Tibial artery (tissue), 4 donors: ENCODE measurements around the gene CREB3L2.

Experiments used
- DNase-seq, 2 donors: peaks; one replicate each; pipeline ENCODE4 v3.0.0-alpha.2; 2019
- H3K27ac ChIP-seq, 2 donors: fragments of 200-600 bp; sonication (generic) in 1 of 2; 1 replicate in 1 of 2; 2 replicates in 1 of 2; pipeline ENCODE4 v1.5.1; 2018 to 2019; ENCODE audit warnings: mild to moderate bottlenecking in 1 of 2
- H3K27me3 ChIP-seq, 2 donors: fragments of 200-600 bp; sonication (generic) in 1 of 2; one replicate each; pipeline versions ENCODE4 v1.5.1 to v1.6.0; 2016 to 2019
- H3K36me3 ChIP-seq, 3 donors: fragments of 200-600 bp; sonication (generic) in 2 of 3; one replicate each; pipeline ENCODE4 v1.5.1; 2016 to 2019; ENCODE audit warnings: mild to moderate bottlenecking in 2 of 3
- H3K4me1 ChIP-seq, 4 donors: fragments of 200-600 bp; sonication (generic) in 2 of 4; 1 replicate in 3 of 4; 2 replicates in 1 of 4; pipeline ENCODE4 v1.5.1; 2016 to 2019
- H3K4me3 ChIP-seq, 2 donors: fragments of 200-600 bp; sonication (generic) in 1 of 2; 1 replicate in 1 of 2; 2 replicates in 1 of 2; pipeline ENCODE4 v1.5.1; 2018 to 2019; ENCODE audit warnings: mild to moderate bottlenecking in 2 of 2
- H3K9me3 ChIP-seq, 3 donors: fragments of 200-600 bp; sonication (generic) in 1 of 3; one replicate each; pipeline ENCODE4 v1.5.1; 2016 to 2019
- intact Hi-C: fragments of 100-400 bp; cut with DNase I; formaldehyde crosslinking; loops from one replicate; pipeline ENCODE4 v1.15.0; 2023; ENCODE audit warnings: low total_unique reads
- TF ChIP-seq, protein P1 (sequence below), 2 experiments: fragments of 200-600 bp in 1 of 2; fragments of 450-650 bp in 1 of 2; IDR thresholded peaks; one replicate each; pipeline ENCODE4 v1.5.1; 2017 to 2019; ENCODE audit warnings: antibody characterized with exemption in 2 of 2, mild to moderate bottlenecking in 1 of 2, moderate library complexity in 1 of 2

Gene CREB3L2

GRCh38 chr7:137987563-137987962 lies 14.3 kb downstream of the CREB3L2 start:
- peak in 1 of 2 donors; percentile 7 for DNase-seq
- Histone ChIP-seq H3K27me3 (no peaks in the 10 kb centered on the region), H3K27ac (peak overlapping the region; percentile 86 to 96), H3K9me3 (no peaks in the 10 kb centered on the region), H3K4me1 (peaks cover 7 to 99% (median 84%) of the 10 kb centered on the region in 4 donors), H3K4me3 (no peak overlapping the region), H3K36me3 (no peaks in the 10 kb centered on the region)
- TF ChIP-seq, protein P1, sequence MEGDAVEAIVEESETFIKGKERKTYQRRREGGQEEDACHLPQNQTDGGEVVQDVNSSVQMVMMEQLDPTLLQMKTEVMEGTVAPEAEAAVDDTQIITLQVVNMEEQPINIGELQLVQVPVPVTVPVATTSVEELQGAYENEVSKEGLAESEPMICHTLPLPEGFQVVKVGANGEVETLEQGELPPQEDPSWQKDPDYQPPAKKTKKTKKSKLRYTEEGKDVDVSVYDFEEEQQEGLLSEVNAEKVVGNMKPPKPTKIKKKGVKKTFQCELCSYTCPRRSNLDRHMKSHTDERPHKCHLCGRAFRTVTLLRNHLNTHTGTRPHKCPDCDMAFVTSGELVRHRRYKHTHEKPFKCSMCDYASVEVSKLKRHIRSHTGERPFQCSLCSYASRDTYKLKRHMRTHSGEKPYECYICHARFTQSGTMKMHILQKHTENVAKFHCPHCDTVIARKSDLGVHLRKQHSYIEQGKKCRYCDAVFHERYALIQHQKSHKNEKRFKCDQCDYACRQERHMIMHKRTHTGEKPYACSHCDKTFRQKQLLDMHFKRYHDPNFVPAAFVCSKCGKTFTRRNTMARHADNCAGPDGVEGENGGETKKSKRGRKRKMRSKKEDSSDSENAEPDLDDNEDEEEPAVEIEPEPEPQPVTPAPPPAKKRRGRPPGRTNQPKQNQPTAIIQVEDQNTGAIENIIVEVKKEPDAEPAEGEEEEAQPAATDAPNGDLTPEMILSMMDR (IDR thresholded peaks at IDR 0.05) = no peak
- intact Hi-C loops = no loop called here

- Histone ChIP-seq H3K9me3 (no peaks in the 10 kb centered on the region), H3K4me3 (peak overlapping the region in 1 of 2 donors; percentile 10), H3K27me3 (no peaks in the 10 kb centered on the region), H3K4me1 (peaks cover 7 to 99% (median 85%) of the 10 kb centered on the region in 4 donors), H3K27ac (peak overlapping the region; percentile 86 to 96), H3K36me3 (no peaks in the 10 kb centered on the region)
- DNase-seq = no peak
- TF ChIP-seq, protein P1 (IDR thresholded peaks at IDR 0.05) = no peak
- intact Hi-C loops = no loop called here
These were observed 14.9 kb downstream of the CREB3L2 start for GRCh38 chr7:137987018-137987349.

DNA sequence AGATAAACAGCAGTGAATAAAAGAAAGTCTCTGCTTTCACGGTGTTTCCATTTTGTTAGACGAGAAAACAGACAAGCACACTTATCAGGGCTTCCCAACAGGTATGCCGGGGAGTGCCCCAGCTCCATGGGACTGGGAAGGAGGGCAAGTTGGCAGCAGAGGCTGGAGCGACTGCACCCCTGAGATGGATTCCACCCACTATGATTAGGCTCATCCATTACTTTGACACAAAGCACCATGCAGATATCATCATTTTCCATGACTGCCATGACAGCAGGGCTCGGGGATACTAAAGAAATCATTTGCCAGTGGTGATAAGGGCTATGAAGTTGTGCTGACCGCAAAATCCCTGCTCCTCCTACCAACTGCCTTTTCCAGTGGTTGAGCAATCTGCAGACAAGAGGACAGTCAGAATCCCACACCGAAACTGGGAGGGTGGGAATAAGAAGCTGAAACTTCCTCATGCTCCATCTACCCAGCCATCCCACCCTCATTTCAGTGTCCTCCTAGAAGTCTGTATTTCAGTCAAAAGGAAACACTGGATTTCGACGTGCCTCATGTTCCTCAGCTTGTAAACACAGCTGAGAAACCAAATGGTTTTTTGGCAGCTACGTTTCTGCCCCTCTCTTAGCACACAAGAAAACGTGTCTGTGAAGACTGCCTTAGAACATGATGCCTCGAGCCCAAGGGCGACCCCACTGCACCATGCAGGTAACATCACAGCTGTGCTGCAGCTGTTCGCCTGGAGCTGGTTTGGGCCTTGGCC lies 15.5 kb downstream of the CREB3L2 start:
- Histone ChIP-seq H3K27ac (peak overlapping the region; percentile 86 to 96), H3K9me3 (no peaks in the 10 kb centered on the region), H3K36me3 (no peaks in the 10 kb centered on the region), H3K4me3 (peak overlapping the region in 1 of 2 donors; percentile 10), H3K27me3 (no peaks in the 10 kb centered on the region), H3K4me1 (peaks cover 7 to 99% (median 88%) of the 10 kb centered on the region in 4 donors)
- DNase-seq = peak in 1 of 2 donors; percentile 72
- intact Hi-C loops = no loop called here
- TF ChIP-seq, protein P1 (IDR thresholded peaks at IDR 0.05) = no peak

- TF ChIP-seq, protein P1 (IDR thresholded peaks at IDR 0.05) = no peak
- no peak overlapping the region for H3K4me3 ChIP-seq
- peak overlapping the region; percentile 86 to 96 for H3K27ac ChIP-seq
- intact Hi-C loops = no loop called here
- no peaks in the 10 kb centered on the region for H3K27me3 ChIP-seq
- H3K9me3 ChIP-seq = no peaks in the 10 kb centered on the region
- DNase-seq = no peak
- H3K4me1 ChIP-seq = peaks cover 7 to 100% (median 91%) of the 10 kb centered on the region in 4 donors
- no peaks in the 10 kb centered on the region for H3K36me3 ChIP-seq
These were observed 16.0 kb downstream of the CREB3L2 start for GRCh38 chr7:137985897-137986251.

GRCh38 chr7:137985253-137985896 lies 16.5 kb downstream of the CREB3L2 start:
- no peak overlapping the region for H3K4me3 ChIP-seq
- TF ChIP-seq, protein P1 (IDR thresholded peaks at IDR 0.05) = no peak
- peaks cover 7 to 100% (median 95%) of the 10 kb centered on the region in 4 donors for H3K4me1 ChIP-seq
- peak overlapping the region; percentile 86 to 96 for H3K27ac ChIP-seq
- intact Hi-C loops = no loop called here
- no peaks in the 10 kb centered on the region for H3K36me3 ChIP-seq
- no peaks in the 10 kb centered on the region for H3K27me3 ChIP-seq
- H3K9me3 ChIP-seq = no peaks in the 10 kb centered on the region
- no peak for DNase-seq
